Endothelial cell of umbilical vein (primary cell): ENCODE data around the gene ARGFX.

Experiments used
- EZH2 ChIP-seq: IDR thresholded peaks from 2 replicates; pipeline ENCODE4 v1.6.1; 2012; ENCODE audit warnings: borderline replicate concordance, low read depth, mild to moderate bottlenecking, moderate library complexity, low read length, inconsistent platforms; ENCODE audit not compliant: severe bottlenecking
- FOS ChIP-seq: IDR thresholded peaks from 2 replicates; pipeline ENCODE4 v1.6.1; 2011; ENCODE audit warnings: mild to moderate bottlenecking, low read length, moderate library complexity, borderline replicate concordance; ENCODE audit not compliant: insufficient read depth
- GATA2 ChIP-seq: IDR thresholded peaks from 2 replicates; pipeline ENCODE4 v1.7.0; 2011; ENCODE audit warnings: low read depth, mild to moderate bottlenecking, moderate library complexity, mixed read lengths, low read length; ENCODE audit not compliant: insufficient read length, insufficient read depth
- JUN ChIP-seq: IDR thresholded peaks from 2 replicates; pipeline ENCODE4 v1.6.1; 2011; ENCODE audit warnings: borderline replicate concordance, low read depth; ENCODE audit not compliant: insufficient read length, insufficient read depth
- MYC ChIP-seq: IDR thresholded peaks from one replicate; pipeline ENCODE4 v1.6.1; 2011; ENCODE audit warnings: mild to moderate bottlenecking, low read depth, low read length
- POLR2A ChIP-seq: IDR thresholded peaks from 2 replicates; pipeline ENCODE4 v1.6.1; 2012; ENCODE audit warnings: low read depth, mild to moderate bottlenecking, control low read depth, low read length
- POLR2AphosphoS5 ChIP-seq: IDR thresholded peaks from 2 replicates; pipeline ENCODE4 v1.6.1; 2012; ENCODE audit warnings: low read depth, mild to moderate bottlenecking, control low read depth, low read length, moderate library complexity; ENCODE audit not compliant: insufficient read depth
- TF ChIP-seq, protein P1 (sequence below), 2 donors: IDR thresholded peaks; 1 replicate in 1 of 2; 2 replicates in 1 of 2; pipeline ENCODE4 v1.5.1; 2011; ENCODE audit warnings: low read length in 2 of 2, mild to moderate bottlenecking in 2 of 2, moderate library complexity in 2 of 2, control low read depth in 1 of 2, inconsistent platforms in 1 of 2, low read depth in 1 of 2; ENCODE audit not compliant: insufficient read depth in 1 of 2; ENCODE audit errors: extremely low read depth in 1 of 2
- TF ChIP-seq, protein P2 (sequence below): IDR thresholded peaks from 2 replicates; pipeline ENCODE4 v1.6.1; 2011; ENCODE audit not compliant: insufficient read depth, insufficient read length

DNA sequence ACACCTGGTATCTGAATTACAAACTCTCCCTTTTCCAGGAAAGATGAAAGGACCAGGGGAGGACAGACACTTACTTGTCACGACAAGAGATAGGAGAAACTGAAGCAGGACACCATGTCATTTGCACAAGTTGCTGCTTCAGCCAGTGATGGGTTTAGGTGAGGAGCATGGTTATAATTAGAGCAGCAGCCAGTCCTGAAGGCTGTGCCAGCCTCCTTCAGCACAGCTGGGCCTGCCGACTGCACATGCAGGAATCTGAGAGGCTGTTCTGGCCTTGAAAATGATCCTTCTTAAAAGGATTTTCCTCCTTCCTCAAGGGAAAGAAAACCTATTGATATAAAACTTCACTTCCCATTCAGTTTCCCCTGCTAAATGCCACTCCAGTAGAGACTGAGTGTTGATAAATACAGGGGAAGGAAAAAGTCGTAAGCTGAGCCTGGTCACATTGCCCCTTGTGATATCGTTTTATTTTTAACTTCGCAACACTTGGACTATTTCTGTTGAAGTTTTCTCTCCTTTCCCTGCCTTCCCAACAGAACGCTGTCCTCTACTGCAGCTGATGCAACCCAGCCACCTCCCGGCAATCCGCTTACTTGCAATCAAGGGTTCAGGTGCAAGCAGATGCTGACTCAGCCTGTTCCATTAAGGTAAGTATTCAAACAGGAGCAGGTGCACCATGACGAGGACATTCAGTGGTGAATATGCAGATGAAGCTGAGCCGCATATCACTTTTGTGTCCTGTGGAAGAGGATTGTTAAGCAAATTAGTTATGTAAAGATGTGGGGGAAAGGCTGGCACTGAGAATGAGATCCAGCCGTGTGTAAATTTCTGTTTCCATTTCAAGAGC is 25.3 kb downstream of the ARGFX start, which contains the start of gene FBXO40:
- TF ChIP-seq EZH2 (peak; percentile 22), POLR2A (no peak), POLR2AphosphoS5 (no peak), FOS (no peak), GATA2 (no peak), MYC (no peak), JUN (no peak)
- TF ChIP-seq, protein P1, sequence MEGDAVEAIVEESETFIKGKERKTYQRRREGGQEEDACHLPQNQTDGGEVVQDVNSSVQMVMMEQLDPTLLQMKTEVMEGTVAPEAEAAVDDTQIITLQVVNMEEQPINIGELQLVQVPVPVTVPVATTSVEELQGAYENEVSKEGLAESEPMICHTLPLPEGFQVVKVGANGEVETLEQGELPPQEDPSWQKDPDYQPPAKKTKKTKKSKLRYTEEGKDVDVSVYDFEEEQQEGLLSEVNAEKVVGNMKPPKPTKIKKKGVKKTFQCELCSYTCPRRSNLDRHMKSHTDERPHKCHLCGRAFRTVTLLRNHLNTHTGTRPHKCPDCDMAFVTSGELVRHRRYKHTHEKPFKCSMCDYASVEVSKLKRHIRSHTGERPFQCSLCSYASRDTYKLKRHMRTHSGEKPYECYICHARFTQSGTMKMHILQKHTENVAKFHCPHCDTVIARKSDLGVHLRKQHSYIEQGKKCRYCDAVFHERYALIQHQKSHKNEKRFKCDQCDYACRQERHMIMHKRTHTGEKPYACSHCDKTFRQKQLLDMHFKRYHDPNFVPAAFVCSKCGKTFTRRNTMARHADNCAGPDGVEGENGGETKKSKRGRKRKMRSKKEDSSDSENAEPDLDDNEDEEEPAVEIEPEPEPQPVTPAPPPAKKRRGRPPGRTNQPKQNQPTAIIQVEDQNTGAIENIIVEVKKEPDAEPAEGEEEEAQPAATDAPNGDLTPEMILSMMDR (IDR thresholded peaks at IDR 0.05; ENCODE audit: extremely low read depth in 1 of 2, insufficient read depth in 1 of 2, low read depth in 1 of 2, low read length in 2 of 2), result no peak
- TF ChIP-seq, protein P2, sequence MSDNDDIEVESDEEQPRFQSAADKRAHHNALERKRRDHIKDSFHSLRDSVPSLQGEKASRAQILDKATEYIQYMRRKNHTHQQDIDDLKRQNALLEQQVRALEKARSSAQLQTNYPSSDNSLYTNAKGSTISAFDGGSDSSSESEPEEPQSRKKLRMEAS, result no peak
